ENCODE measurements around the gene TBC1D28. TPM values are rescaled to one million over a fixed set of nuclear protein-coding genes. Genes with fewer than 3 reads are reported as not detected.
"Not testable (repeated sequence)": the region's sequence is repeated elsewhere in the genome, so short reads cannot be mapped to it uniquely, and the experiment has no call there.

Gene TBC1D28
- total RNA-seq: not detected

- H3K9me3 ChIP-seq; H3K4me1 ChIP-seq; H3K36me3 ChIP-seq; DNase-seq (ENCODE audit: extremely low spot score); H3K27ac ChIP-seq (replicated peaks in 1 of 4); H3K27me3 ChIP-seq; intact Hi-C loops (cut with DNase I); H3K4me3 ChIP-seq: not testable (repeated sequence)
- 100% methylated on average over 2 of the region's 9 CpGs for WGBS
Observed at GRCh38 chr17:18644291-18644690, at the start of gene TBC1D28. TBC1D28 (minus strand) TSS chr17:18644391; CDS start chr17:18641352, 3,039 bp downstream.

- intact Hi-C loops (cut with DNase I); H3K4me1 ChIP-seq; H3K9me3 ChIP-seq; H3K27me3 ChIP-seq; DNase-seq (ENCODE audit: extremely low spot score): not testable (repeated sequence)
- Histone ChIP-seq H3K27ac (replicated peaks in 1 of 4) (peak overlapping the region in 2 of 4 donors; percentile 26 to 40), H3K4me3 (peak overlapping the region in 3 of 4 donors; percentile 55 to 69 (median 60)), H3K36me3 (peaks cover 0 to 10% (median 0%) of the 10 kb centered on the region in 4 donors)
- WGBS: 9% methylated on average over 3 of the region's 3 CpGs
Observed at GRCh38 chr17:18682668-18683067, 38.5 kb upstream of the TBC1D28 start.

- WGBS: 4% methylated on average over 9 of the region's 58 CpGs
Observed at GRCh38 chr17:18681767-18682571, 37.8 kb upstream of the TBC1D28 start, which contains the start of gene FOXO3B. FOXO3B (minus strand) TSS chr17:18682314; CDS start chr17:18681651, 663 bp downstream.

GRCh38 chr17:18677381-18677780 is 33.2 kb upstream of the TBC1D28 start:
- H3K27ac ChIP-seq (replicated peaks in 1 of 4); H3K4me3 ChIP-seq; H3K27me3 ChIP-seq; H3K4me1 ChIP-seq; H3K9me3 ChIP-seq; intact Hi-C loops (cut with DNase I); DNase-seq (ENCODE audit: extremely low spot score): not testable (repeated sequence)
- peaks cover 0 to 27% (median 10%) of the 10 kb centered on the region in 4 donors for H3K36me3 ChIP-seq
- 98% methylated on average over 23 of the region's 29 CpGs for WGBS

More at GRCh38 chr17:18681767-18682571, 37.8 kb upstream of the TBC1D28 start, which contains the start of gene FOXO3B:
- DNase-seq (ENCODE audit: extremely low spot score); H3K27me3 ChIP-seq; intact Hi-C loops (cut with DNase I); H3K4me1 ChIP-seq; H3K9me3 ChIP-seq: not testable (repeated sequence)
- Histone ChIP-seq H3K36me3 (peaks cover 0 to 16% (median 4%) of the 10 kb centered on the region in 4 donors), H3K4me3 (peak within 1 kb of the TSS; percentile 55 to 69 (median 58)), H3K27ac (replicated peaks in 1 of 4) (peak within 1 kb of the TSS; percentile 57 to 74 (median 65))
- TF ChIP-seq POLR2AphosphoS5 (IDR thresholded peaks at IDR 0.05): peak; percentile 5 to 72

- 97% methylated on average over 3 of the region's 3 CpGs for WGBS
Observed at GRCh38 chr17:18676928-18677327, 32.7 kb upstream of the TBC1D28 start.

GRCh38 chr17:18672395-18673227 is 28.4 kb upstream of the TBC1D28 start:
- H3K9me3 ChIP-seq; H3K4me1 ChIP-seq; DNase-seq (ENCODE audit: extremely low spot score); H3K4me3 ChIP-seq; intact Hi-C loops (cut with DNase I); H3K27ac ChIP-seq (replicated peaks in 1 of 4); H3K27me3 ChIP-seq: not testable (repeated sequence)
- H3K36me3 ChIP-seq: peaks cover 14 to 53% (median 28%) of the 10 kb centered on the region in 4 donors
- WGBS: 96% methylated on average over 19 of the region's 102 CpGs

More at GRCh38 chr17:18676928-18677327, 32.7 kb upstream of the TBC1D28 start:
- H3K27me3 ChIP-seq; DNase-seq (ENCODE audit: extremely low spot score); intact Hi-C loops (cut with DNase I); H3K27ac ChIP-seq (replicated peaks in 1 of 4); H3K4me3 ChIP-seq; H3K4me1 ChIP-seq; H3K9me3 ChIP-seq: not testable (repeated sequence)
- peaks cover 4 to 32% (median 12%) of the 10 kb centered on the region in 4 donors for H3K36me3 ChIP-seq

- DNase-seq (ENCODE audit: extremely low spot score); H3K27ac ChIP-seq (replicated peaks in 1 of 4); H3K4me1 ChIP-seq; intact Hi-C loops (cut with DNase I); H3K4me3 ChIP-seq; H3K27me3 ChIP-seq: not testable (repeated sequence)
- H3K9me3 ChIP-seq: peaks cover 0 to 27% (median 13%) of the 10 kb centered on the region in 4 donors
- 92% methylated on average over 1 of the region's 1 CpG for WGBS
- peaks cover 9 to 43% (median 24%) of the 10 kb centered on the region in 4 donors for H3K36me3 ChIP-seq
Observed at GRCh38 chr17:18668625-18669024, 24.4 kb upstream of the TBC1D28 start.

- DNase-seq (ENCODE audit: extremely low spot score); H3K4me1 ChIP-seq; H3K27me3 ChIP-seq; H3K27ac ChIP-seq (replicated peaks in 1 of 4); H3K4me3 ChIP-seq; intact Hi-C loops (cut with DNase I): not testable (repeated sequence)
- H3K9me3 ChIP-seq: peaks cover 0 to 38% (median 23%) of the 10 kb centered on the region in 4 donors
- H3K36me3 ChIP-seq: peaks cover 9 to 38% (median 22%) of the 10 kb centered on the region in 4 donors
- 93% methylated on average over 3 of the region's 3 CpGs for WGBS
Observed at GRCh38 chr17:18667535-18667934, 23.3 kb upstream of the TBC1D28 start.

GRCh38 chr17:18666326-18666725 is 22.1 kb upstream of the TBC1D28 start:
- Histone ChIP-seq H3K36me3 (peaks cover 9 to 26% (median 12%) of the 10 kb centered on the region in 4 donors), H3K9me3 (peaks cover 0 to 50% (median 35%) of the 10 kb centered on the region in 4 donors)
- H3K27ac ChIP-seq (replicated peaks in 1 of 4); H3K4me1 ChIP-seq; intact Hi-C loops (cut with DNase I); DNase-seq (ENCODE audit: extremely low spot score); H3K27me3 ChIP-seq; H3K4me3 ChIP-seq: not testable (repeated sequence)
- WGBS: 93% methylated on average over 2 of the region's 2 CpGs

- intact Hi-C loops (cut with DNase I); DNase-seq (ENCODE audit: extremely low spot score); H3K27ac ChIP-seq (replicated peaks in 1 of 4); H3K4me1 ChIP-seq; H3K36me3 ChIP-seq; H3K4me3 ChIP-seq; H3K27me3 ChIP-seq: not testable (repeated sequence)
- WGBS: 95% methylated on average over 5 of the region's 5 CpGs
- peaks cover 0 to 52% (median 42%) of the 10 kb centered on the region in 4 donors for H3K9me3 ChIP-seq
Observed at GRCh38 chr17:18661924-18662624, 17.9 kb upstream of the TBC1D28 start.

- H3K9me3 ChIP-seq; H3K27me3 ChIP-seq; intact Hi-C loops (cut with DNase I); DNase-seq (ENCODE audit: extremely low spot score); H3K36me3 ChIP-seq; H3K4me1 ChIP-seq; H3K27ac ChIP-seq (replicated peaks in 1 of 4); H3K4me3 ChIP-seq: not testable (repeated sequence)
- 48% methylated on average over 16 of the region's 23 CpGs for WGBS
Observed at GRCh38 chr17:18650094-18650493, 5.9 kb upstream of the TBC1D28 start.

Data from esophagus muscularis mucosa (tissue), 4 donors.